GM23338 (cell line): Measurements from ENCODE around the gene RHOH. TPM values are rescaled to one million over a fixed set of nuclear protein-coding genes. Genes with fewer than 3 reads are reported as not detected.

Experiments
- ATAC-seq: fragments of 200-7000 bp; cut with Tn5 transposase; 3 replicates; pipeline ENCODE4 v1.9.1; 2020
- DNase-seq: peaks from one replicate; pipeline ENCODE4 v3.0.0-alpha.2; 2015; ENCODE audit warnings: low spot score
- H2AFZ ChIP-seq: fragments of 200-600 bp; sonication (generic); 2 replicates; pipeline ENCODE4 v1.8.0; 2016; ENCODE audit warnings: antibody characterized with exemption, mild to moderate bottlenecking, moderate library complexity
- H3F3A ChIP-seq: fragments of 200-600 bp; sonication (generic); replicated peaks from 2 replicates; pipeline ENCODE4 v1.8.0; 2017; ENCODE audit warnings: antibody characterized with exemption, mixed run types, low read depth
- H3K27ac ChIP-seq: fragments of 200-600 bp; sonication (generic); 2 replicates; pipeline ENCODE4 v1.6.1; 2016; ENCODE audit warnings: low read depth
- H3K27me3 ChIP-seq: fragments of 200-600 bp; sonication (generic); 2 replicates; pipeline ENCODE4 v1.8.0; 2016; ENCODE audit warnings: mild to moderate bottlenecking, mixed run types, moderate library complexity; ENCODE audit not compliant: insufficient read depth
- H3K36me3 ChIP-seq: fragments of 200-600 bp; sonication (generic); 2 replicates; pipeline ENCODE4 v1.8.0; 2016; ENCODE audit warnings: mild to moderate bottlenecking; ENCODE audit not compliant: insufficient read depth
- H3K4me1 ChIP-seq: fragments of 200-600 bp; sonication (generic); 2 replicates; pipeline ENCODE4 v1.8.0; 2016; ENCODE audit warnings: mild to moderate bottlenecking, moderate library complexity; ENCODE audit not compliant: insufficient read depth
- H3K4me2 ChIP-seq: fragments of 200-600 bp; sonication (generic); 2 replicates; pipeline ENCODE4 v1.7.1; 2017; ENCODE audit warnings: mixed run types
- H3K4me3 ChIP-seq: fragments of 200-600 bp; sonication (generic); 2 replicates; pipeline ENCODE4 v1.6.1; 2016; ENCODE audit warnings: mixed run types
- H3K79me2 ChIP-seq: fragments of 200-600 bp; sonication (generic); replicated peaks from 2 replicates; pipeline ENCODE4 v1.8.0; 2017; ENCODE audit warnings: mild to moderate bottlenecking; ENCODE audit not compliant: insufficient read depth
- H3K9me2 ChIP-seq: fragments of 200-600 bp; sonication (generic); 2 replicates; pipeline ENCODE4 v1.8.0; 2017; ENCODE audit not compliant: insufficient read depth
- H4K20me1 ChIP-seq: fragments of 200-600 bp; sonication (generic); replicated peaks from 2 replicates; pipeline ENCODE4 v1.8.0; 2017; ENCODE audit warnings: mild to moderate bottlenecking; ENCODE audit not compliant: insufficient read depth
- H3K27ac Mint-ChIP-seq: 2 replicates; pipeline ENCODE4 v1.8.0; 2020; ENCODE audit warnings: inconsistent platforms, mild to moderate bottlenecking, moderate library complexity, mixed read lengths
- H3K27me3 Mint-ChIP-seq: 3 replicates; pipeline ENCODE4 v1.8.0; 2022; ENCODE audit warnings: low read depth, mild to moderate bottlenecking, moderate library complexity, mixed read lengths, inconsistent platforms; ENCODE audit not compliant: insufficient read depth, poor library complexity
- H3K36me3 Mint-ChIP-seq: 3 replicates; pipeline ENCODE4 v1.8.0; 2021; ENCODE audit warnings: low read depth, mild to moderate bottlenecking, inconsistent platforms, moderate library complexity, mixed read lengths
- H3K4me1 Mint-ChIP-seq: 3 replicates; pipeline ENCODE4 v1.8.0; 2020; ENCODE audit warnings: mild to moderate bottlenecking, inconsistent platforms, mixed read lengths
- H3K4me3 Mint-ChIP-seq: 3 replicates; pipeline ENCODE4 v1.8.0; 2021; ENCODE audit warnings: moderate library complexity, mild to moderate bottlenecking, inconsistent platforms, mixed read lengths
- H3K9me3 Mint-ChIP-seq: 3 replicates; pipeline ENCODE4 v1.8.0; 2020; ENCODE audit warnings: moderate library complexity, mild to moderate bottlenecking, inconsistent platforms, mixed read lengths
- CREB1 ChIP-seq: fragments of 250-450 bp; sonication (Bioruptor Pico); IDR thresholded peaks from 2 replicates; pipeline ENCODE4 v1.5.0; 2020; ENCODE audit warnings: low read depth, mild to moderate bottlenecking, moderate library complexity
- EZH2 ChIP-seq: fragments of 200-600 bp; sonication (generic); IDR thresholded peaks from one replicate; pipeline ENCODE4 v1.8.0; 2017; ENCODE audit warnings: antibody characterized with exemption, mild to moderate bottlenecking, low read depth; ENCODE audit not compliant: unreplicated experiment
- POLR2AphosphoS5 ChIP-seq: IDR thresholded peaks from 2 replicates; pipeline ENCODE4 v1.6.1; 2016; ENCODE audit warnings: antibody characterized with exemption, low read depth
- ZNF114 ChIP-seq: fragments of 250-450 bp; sonication (Bioruptor Pico); IDR thresholded peaks from 2 replicates; pipeline ENCODE4 v1.5.0; 2020; ENCODE audit warnings: mild to moderate bottlenecking, moderate library complexity
- ZNF331 ChIP-seq: fragments of 250-450 bp; sonication (Bioruptor Pico); IDR thresholded peaks from 2 replicates; pipeline ENCODE4 v1.5.0; 2020; ENCODE audit warnings: low read depth, mild to moderate bottlenecking, moderate library complexity
- polyA plus RNA-seq: library from polyadenylated mRNA; unstranded; fragments of >200 nt; fragmentation: Nextera tagmentation; extraction: Ambion mirVana; gene quantifications from 2 replicates; pipeline ENCODE4 v1.2.1, GENCODE V29; 2016
- total RNA-seq: library from RNA; depleted of rRNA; stranded (reverse); fragments of >200 nt; shearing (Covaris generic); gene quantifications from 2 replicates; pipeline ENCODE4 v1.2.3, GENCODE V29; 2014
- TF ChIP-seq, protein P1 (sequence below): fragments of 250-450 bp; sonication (Bioruptor Pico); IDR thresholded peaks from 2 replicates; pipeline ENCODE4 v1.5.0; 2020; ENCODE audit warnings: mild to moderate bottlenecking, moderate library complexity
- TF ChIP-seq, protein P2 (sequence below), 2 experiments: fragments of 200-600 bp in 1 of 2; sonication (generic) in 1 of 2; conservative IDR thresholded peaks; 2 replicates each; pipeline versions ENCODE4 v1.5.1 to v1.6.1; 2016 to 2017; ENCODE audit warnings: antibody characterized with exemption in 2 of 2, low read depth in 2 of 2, mild to moderate bottlenecking in 2 of 2, moderate library complexity in 1 of 2

RHOH gene
- total and polyA plus RNA-seq, 2 experiments from 2014 or later = 2.2 to 3.7 TPM

DNA sequence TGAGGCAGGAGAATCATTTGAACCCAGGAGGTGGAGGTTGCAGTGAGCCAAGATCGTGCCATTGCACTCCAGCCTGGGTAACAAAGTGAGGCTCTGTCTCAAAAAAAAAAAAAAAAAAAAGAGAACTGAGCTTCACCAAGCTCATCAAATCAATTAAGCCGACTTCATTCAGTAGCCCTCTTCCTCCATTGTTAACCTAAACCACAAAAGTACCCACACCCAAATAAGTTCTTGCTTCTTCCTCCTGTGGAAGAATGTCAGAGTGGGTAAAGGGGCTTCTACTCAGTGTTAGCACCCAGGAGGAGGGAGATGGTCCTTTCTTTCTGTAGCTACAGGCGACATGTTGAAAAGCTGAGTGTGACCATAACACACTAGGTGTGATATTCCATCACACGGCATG, 79.7 kb downstream of the RHOH start (continued):
- TF ChIP-seq, protein P1, sequence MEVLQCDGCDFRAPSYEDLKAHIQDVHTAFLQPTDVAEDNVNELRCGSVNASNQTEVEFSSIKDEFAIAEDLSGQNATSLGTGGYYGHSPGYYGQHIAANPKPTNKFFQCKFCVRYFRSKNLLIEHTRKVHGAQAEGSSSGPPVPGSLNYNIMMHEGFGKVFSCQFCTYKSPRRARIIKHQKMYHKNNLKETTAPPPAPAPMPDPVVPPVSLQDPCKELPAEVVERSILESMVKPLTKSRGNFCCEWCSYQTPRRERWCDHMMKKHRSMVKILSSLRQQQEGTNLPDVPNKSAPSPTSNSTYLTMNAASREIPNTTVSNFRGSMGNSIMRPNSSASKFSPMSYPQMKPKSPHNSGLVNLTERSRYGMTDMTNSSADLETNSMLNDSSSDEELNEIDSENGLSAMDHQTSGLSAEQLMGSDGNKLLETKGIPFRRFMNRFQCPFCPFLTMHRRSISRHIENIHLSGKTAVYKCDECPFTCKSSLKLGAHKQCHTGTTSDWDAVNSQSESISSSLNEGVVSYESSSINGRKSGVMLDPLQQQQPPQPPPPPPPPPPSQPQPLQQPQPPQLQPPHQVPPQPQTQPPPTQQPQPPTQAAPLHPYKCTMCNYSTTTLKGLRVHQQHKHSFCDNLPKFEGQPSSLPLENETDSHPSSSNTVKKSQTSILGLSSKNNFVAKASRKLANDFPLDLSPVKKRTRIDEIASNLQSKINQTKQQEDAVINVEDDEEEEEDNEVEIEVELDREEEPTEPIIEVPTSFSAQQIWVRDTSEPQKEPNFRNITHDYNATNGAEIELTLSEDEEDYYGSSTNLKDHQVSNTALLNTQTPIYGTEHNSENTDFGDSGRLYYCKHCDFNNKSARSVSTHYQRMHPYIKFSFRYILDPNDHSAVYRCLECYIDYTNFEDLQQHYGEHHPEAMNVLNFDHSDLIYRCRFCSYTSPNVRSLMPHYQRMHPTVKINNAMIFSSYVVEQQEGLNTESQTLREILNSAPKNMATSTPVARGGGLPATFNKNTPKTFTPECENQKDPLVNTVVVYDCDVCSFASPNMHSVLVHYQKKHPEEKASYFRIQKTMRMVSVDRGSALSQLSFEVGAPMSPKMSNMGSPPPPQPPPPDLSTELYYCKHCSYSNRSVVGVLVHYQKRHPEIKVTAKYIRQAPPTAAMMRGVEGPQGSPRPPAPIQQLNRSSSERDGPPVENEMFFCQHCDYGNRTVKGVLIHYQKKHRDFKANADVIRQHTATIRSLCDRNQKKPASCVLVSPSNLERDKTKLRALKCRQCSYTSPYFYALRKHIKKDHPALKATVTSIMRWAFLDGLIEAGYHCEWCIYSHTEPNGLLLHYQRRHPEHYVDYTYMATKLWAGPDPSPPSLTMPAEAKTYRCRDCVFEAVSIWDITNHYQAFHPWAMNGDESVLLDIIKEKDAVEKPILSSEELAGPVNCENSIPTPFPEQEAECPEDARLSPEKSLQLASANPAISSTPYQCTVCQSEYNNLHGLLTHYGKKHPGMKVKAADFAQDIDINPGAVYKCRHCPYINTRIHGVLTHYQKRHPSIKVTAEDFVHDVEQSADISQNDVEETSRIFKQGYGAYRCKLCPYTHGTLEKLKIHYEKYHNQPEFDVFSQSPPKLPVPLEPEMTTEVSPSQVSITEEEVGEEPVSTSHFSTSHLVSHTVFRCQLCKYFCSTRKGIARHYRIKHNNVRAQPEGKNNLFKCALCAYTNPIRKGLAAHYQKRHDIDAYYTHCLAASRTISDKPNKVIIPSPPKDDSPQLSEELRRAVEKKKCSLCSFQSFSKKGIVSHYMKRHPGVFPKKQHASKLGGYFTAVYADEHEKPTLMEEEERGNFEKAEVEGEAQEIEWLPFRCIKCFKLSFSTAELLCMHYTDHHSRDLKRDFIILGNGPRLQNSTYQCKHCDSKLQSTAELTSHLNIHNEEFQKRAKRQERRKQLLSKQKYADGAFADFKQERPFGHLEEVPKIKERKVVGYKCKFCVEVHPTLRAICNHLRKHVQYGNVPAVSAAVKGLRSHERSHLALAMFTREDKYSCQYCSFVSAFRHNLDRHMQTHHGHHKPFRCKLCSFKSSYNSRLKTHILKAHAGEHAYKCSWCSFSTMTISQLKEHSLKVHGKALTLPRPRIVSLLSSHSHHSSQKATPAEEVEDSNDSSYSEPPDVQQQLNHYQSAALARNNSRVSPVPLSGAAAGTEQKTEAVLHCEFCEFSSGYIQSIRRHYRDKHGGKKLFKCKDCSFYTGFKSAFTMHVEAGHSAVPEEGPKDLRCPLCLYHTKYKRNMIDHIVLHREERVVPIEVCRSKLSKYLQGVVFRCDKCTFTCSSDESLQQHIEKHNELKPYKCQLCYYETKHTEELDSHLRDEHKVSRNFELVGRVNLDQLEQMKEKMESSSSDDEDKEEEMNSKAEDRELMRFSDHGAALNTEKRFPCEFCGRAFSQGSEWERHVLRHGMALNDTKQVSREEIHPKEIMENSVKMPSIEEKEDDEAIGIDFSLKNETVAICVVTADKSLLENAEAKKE = no peak
- TF ChIP-seq POLR2AphosphoS5 = no peak
- TF ChIP-seq ZNF331 (CRISPR knock-in tag) = no peak

DNA sequence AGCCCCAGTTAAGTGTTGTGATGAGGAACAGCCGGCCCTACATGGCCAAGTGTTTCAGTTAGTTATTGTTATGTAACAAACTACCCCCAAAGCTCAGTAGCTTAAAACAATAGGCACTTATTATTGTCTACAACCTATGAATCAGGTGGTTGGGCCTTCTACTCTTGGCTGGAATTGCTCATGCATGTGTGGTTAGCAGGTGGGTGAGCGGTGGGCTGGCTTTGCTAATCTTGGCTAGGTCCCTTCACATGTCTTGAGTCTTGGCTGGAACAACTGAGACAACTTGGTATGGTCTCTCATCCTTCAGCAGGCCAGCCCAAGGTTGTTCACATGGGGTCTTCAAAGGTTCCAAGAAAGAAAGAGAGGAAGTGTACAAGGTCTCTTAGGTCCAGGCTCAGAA, 83.8 kb downstream of the RHOH start:
- no peak for ATAC-seq
- no peaks in the 10 kb centered on the region; the same call in 2 of the 3 replicates for H3K36me3 Mint-ChIP-seq
- no peak overlapping the region for H3K27ac Mint-ChIP-seq
- no peaks in the 10 kb centered on the region for H3K9me3 Mint-ChIP-seq
- H3K27me3 Mint-ChIP-seq = peaks cover 10% of the 10 kb centered on the region
- H3K36me3 ChIP-seq = no peaks in the 10 kb centered on the region; the same call in 1 of the 2 replicates
- H3K4me3 Mint-ChIP-seq = no peak overlapping the region
- no peak for DNase-seq
- no peak overlapping the region for H3K4me3 ChIP-seq
- TF ChIP-seq ZNF114 (CRISPR knock-in tag) = no peak
- TF ChIP-seq, protein P2, sequence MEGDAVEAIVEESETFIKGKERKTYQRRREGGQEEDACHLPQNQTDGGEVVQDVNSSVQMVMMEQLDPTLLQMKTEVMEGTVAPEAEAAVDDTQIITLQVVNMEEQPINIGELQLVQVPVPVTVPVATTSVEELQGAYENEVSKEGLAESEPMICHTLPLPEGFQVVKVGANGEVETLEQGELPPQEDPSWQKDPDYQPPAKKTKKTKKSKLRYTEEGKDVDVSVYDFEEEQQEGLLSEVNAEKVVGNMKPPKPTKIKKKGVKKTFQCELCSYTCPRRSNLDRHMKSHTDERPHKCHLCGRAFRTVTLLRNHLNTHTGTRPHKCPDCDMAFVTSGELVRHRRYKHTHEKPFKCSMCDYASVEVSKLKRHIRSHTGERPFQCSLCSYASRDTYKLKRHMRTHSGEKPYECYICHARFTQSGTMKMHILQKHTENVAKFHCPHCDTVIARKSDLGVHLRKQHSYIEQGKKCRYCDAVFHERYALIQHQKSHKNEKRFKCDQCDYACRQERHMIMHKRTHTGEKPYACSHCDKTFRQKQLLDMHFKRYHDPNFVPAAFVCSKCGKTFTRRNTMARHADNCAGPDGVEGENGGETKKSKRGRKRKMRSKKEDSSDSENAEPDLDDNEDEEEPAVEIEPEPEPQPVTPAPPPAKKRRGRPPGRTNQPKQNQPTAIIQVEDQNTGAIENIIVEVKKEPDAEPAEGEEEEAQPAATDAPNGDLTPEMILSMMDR (conservative IDR thresholded peaks at IDR 0.05; ENCODE audit: low read depth in 2 of 2) = no peak
- no peak for TF ChIP-seq EZH2
- TF ChIP-seq POLR2AphosphoS5 = no peak
- TF ChIP-seq CREB1 = no peak
- 0 out of 3 replicates have a peak, but pooled peaks cover 3% of the 10 kb centered on the region for H3K4me1 Mint-ChIP-seq
- H3K4me1 ChIP-seq = no peaks in the 10 kb centered on the region
- no peaks in the 10 kb centered on the region; the same call in 1 of the 2 replicates for H3K9me2 ChIP-seq
- no peak overlapping the region for H3K4me2 ChIP-seq
- H3K27me3 ChIP-seq = no peaks in the 10 kb centered on the region
- no peaks in the 10 kb centered on the region for H4K20me1 ChIP-seq
- H3F3A ChIP-seq = no peaks in the 10 kb centered on the region
- no peak overlapping the region for H3K27ac ChIP-seq
- no peak overlapping the region for H2AFZ ChIP-seq
- H3K79me2 ChIP-seq = no peaks in the 10 kb centered on the region
